ENCODE results near the gene CCDC197.
A peak's percentile ranks its signal among the peaks of the same experiment; 100 is the strongest.

CCDC197 gene

DNA sequence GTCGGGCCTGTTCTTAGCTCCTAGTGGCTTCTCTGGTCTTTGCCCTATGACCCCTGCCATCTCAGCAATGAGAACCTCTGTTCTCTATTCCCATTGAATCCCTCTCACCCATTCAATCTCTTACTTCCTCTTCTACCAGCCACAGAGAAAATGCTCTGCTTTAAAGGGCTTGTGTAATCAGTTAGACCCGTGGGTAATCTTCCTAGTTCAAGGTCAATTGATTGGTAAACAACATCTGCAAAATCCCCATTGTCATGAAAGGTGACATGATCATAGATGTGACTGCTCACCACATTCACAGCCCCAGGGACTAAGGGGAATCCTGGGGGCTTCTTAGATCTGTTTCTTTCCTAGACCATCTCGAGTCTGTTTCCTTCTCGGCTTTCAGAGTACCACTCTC, 7.2 kb upstream of the CCDC197 start:
- POLR2A ChIA-PET = no interaction called here
- CTCF ChIA-PET = no interaction called here
- TF ChIP-seq, protein P1, sequence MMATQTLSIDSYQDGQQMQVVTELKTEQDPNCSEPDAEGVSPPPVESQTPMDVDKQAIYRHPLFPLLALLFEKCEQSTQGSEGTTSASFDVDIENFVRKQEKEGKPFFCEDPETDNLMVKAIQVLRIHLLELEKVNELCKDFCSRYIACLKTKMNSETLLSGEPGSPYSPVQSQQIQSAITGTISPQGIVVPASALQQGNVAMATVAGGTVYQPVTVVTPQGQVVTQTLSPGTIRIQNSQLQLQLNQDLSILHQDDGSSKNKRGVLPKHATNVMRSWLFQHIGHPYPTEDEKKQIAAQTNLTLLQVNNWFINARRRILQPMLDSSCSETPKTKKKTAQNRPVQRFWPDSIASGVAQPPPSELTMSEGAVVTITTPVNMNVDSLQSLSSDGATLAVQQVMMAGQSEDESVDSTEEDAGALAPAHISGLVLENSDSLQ (IDR thresholded peaks at IDR 0.05) = no peak
- TF ChIP-seq LEF1 (IDR thresholded peaks at IDR 0.05; ENCODE audit: borderline replicate concordance) (no peak), FOXM1 (IDR thresholded peaks at IDR 0.05; ENCODE audit: borderline replicate concordance) (no peak), FOXK2 (IDR thresholded peaks at IDR 0.05) (no peak), BHLHE40 (IDR thresholded peaks at IDR 0.05; ENCODE audit: borderline replicate concordance) (no peak), L3MBTL2 (conservative IDR thresholded peaks at IDR 0.05) (no peak), ELF4 (IDR thresholded peaks at IDR 0.05) (no peak), SP1 (IDR thresholded peaks at IDR 0.05) (no peak), ARNT (IDR thresholded peaks at IDR 0.05) (no peak), HDGF (IDR thresholded peaks at IDR 0.05; ENCODE audit: borderline replicate concordance) (no peak), FOXA1 (IDR thresholded peaks at IDR 0.05) (no peak), NFRKB (IDR thresholded peaks at IDR 0.05) (no peak), CTBP1 (IDR thresholded peaks at IDR 0.05; ENCODE audit: borderline replicate concordance) (no peak), TARDBP (IDR thresholded peaks at IDR 0.05) (no peak), SUZ12 (IDR thresholded peaks at IDR 0.05) (no peak), ZNF384 (IDR thresholded peaks at IDR 0.05) (no peak)
- DNase-seq (ENCODE audit: extremely low spot score) = no peak

DNA sequence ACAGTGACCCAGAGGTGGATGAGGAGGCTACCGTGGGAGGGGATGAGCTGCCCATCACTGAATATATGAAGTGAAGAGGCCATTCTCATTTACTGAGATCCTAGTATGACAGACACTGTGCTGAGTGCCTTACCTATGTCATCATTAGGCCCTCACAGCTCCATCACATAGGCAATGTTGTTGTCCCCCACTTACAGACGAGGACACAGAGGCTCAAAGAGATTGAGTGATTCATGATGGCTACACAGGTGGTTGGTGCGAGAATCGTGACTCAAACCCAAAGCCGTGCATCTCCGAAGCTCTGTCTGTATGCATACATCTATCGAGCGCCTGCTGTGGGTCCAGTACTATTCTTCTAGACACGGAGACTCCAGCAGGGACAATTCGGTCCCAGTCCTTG, 5.9 kb upstream of the CCDC197 start:
- POLR2A ChIA-PET = no interaction called here
- TF ChIP-seq ARNT (IDR thresholded peaks at IDR 0.05) (no peak), FOXK2 (IDR thresholded peaks at IDR 0.05) (no peak), BHLHE40 (IDR thresholded peaks at IDR 0.05; ENCODE audit: borderline replicate concordance) (no peak), FOXA1 (IDR thresholded peaks at IDR 0.05) (no peak), SP1 (IDR thresholded peaks at IDR 0.05) (no peak), CTBP1 (IDR thresholded peaks at IDR 0.05; ENCODE audit: borderline replicate concordance) (no peak), FOXM1 (IDR thresholded peaks at IDR 0.05; ENCODE audit: borderline replicate concordance) (no peak), L3MBTL2 (conservative IDR thresholded peaks at IDR 0.05) (no peak), TARDBP (IDR thresholded peaks at IDR 0.05) (no peak), ZNF384 (IDR thresholded peaks at IDR 0.05) (no peak)
- TF ChIP-seq, protein P1 (IDR thresholded peaks at IDR 0.05) = no peak
- CTCF ChIA-PET = interaction anchor here (1.2 to 2.2 kb wide), 2 partner anchors 52 to 141 kb away, joined by 3 to 11 read pairs; no protein-coding TSS in a partner anchor
- DNase-seq (ENCODE audit: extremely low spot score) = no peak

DNA sequence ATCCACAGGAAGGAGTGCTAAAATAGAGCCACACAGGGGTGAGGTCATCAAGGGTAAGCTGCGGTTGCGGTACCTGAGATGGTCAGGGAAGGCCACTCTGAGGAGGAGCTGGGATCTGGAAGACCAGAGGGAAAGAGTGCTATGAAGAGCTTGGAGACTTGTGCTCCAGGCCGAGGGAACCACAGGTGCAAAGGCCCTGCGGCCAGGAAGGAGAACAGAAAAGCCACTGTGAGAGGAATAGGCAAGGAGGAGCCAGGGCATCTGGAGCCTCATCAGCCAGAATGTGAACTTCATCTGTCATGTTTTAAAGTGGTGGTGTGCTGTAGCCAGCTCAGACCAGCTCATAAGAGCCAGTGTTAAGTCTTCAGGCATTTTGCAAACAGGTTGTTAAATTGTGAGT, 5.5 kb upstream of the CCDC197 start:
- DNase-seq (ENCODE audit: extremely low spot score) = no peak
- CTCF ChIA-PET = interaction anchor here (1.1 to 2.2 kb wide), 4 partner anchors 9 to 140 kb away, joined by 3 to 11 read pairs (median 4); no protein-coding TSS in a partner anchor
- POLR2A ChIA-PET = no interaction called here
- TF ChIP-seq ARNT (IDR thresholded peaks at IDR 0.05) = no peak
- TF ChIP-seq FOXA1 (IDR thresholded peaks at IDR 0.05) = no peak
- TF ChIP-seq BHLHE40 (IDR thresholded peaks at IDR 0.05; ENCODE audit: borderline replicate concordance) = no peak
- no peak for TF ChIP-seq HDGF (IDR thresholded peaks at IDR 0.05; ENCODE audit: borderline replicate concordance)
- no peak for TF ChIP-seq L3MBTL2 (conservative IDR thresholded peaks at IDR 0.05)
- TF ChIP-seq FOXM1 (IDR thresholded peaks at IDR 0.05; ENCODE audit: borderline replicate concordance) = no peak
- TF ChIP-seq SP1 (IDR thresholded peaks at IDR 0.05) = no peak
- no peak for TF ChIP-seq TARDBP (IDR thresholded peaks at IDR 0.05)
- no peak for TF ChIP-seq ZNF384 (IDR thresholded peaks at IDR 0.05)
- no peak for TF ChIP-seq NFRKB (IDR thresholded peaks at IDR 0.05)
- TF ChIP-seq ELF4 (IDR thresholded peaks at IDR 0.05) = no peak
- TF ChIP-seq FOXK2 (IDR thresholded peaks at IDR 0.05) = no peak
- TF ChIP-seq, protein P1 (IDR thresholded peaks at IDR 0.05) = no peak
- TF ChIP-seq SUZ12 (IDR thresholded peaks at IDR 0.05) = no peak

DNA sequence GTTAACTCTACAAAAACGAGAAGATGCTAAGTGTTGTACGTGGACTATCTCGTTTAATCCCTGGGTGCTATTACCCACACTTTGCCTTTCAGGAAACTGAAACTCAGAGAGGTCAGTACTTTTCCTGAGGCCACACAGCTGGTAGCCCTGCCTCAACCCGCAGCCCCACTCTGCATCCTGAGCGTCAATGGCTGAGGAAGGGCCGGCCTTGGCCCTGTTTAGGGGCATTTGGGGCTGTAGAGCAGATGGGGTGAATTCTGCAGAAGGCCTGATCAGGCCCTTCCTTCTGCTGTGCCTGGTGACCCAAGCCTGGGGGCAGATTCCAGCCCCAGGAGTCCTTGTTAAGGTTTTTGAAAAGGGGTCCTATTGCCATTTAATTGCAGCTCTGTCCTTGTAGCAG, 3.7 kb upstream of the CCDC197 start:
- CTCF ChIA-PET = interaction anchor here (2.2 kb wide), 1 partner anchor 54 kb away, joined by 11 read pairs; no protein-coding TSS in a partner anchor
- TF ChIP-seq FOXA1 (IDR thresholded peaks at IDR 0.05) (no peak), ARNT (IDR thresholded peaks at IDR 0.05) (no peak), CTBP1 (IDR thresholded peaks at IDR 0.05; ENCODE audit: borderline replicate concordance) (no peak), FOXM1 (IDR thresholded peaks at IDR 0.05; ENCODE audit: borderline replicate concordance) (no peak), HDGF (IDR thresholded peaks at IDR 0.05; ENCODE audit: borderline replicate concordance) (no peak), SP1 (IDR thresholded peaks at IDR 0.05) (no peak), SUZ12 (IDR thresholded peaks at IDR 0.05) (no peak)
- TF ChIP-seq, protein P1 (IDR thresholded peaks at IDR 0.05) = no peak
- POLR2A ChIA-PET = no interaction called here
- no peak for DNase-seq (ENCODE audit: extremely low spot score)

DNA sequence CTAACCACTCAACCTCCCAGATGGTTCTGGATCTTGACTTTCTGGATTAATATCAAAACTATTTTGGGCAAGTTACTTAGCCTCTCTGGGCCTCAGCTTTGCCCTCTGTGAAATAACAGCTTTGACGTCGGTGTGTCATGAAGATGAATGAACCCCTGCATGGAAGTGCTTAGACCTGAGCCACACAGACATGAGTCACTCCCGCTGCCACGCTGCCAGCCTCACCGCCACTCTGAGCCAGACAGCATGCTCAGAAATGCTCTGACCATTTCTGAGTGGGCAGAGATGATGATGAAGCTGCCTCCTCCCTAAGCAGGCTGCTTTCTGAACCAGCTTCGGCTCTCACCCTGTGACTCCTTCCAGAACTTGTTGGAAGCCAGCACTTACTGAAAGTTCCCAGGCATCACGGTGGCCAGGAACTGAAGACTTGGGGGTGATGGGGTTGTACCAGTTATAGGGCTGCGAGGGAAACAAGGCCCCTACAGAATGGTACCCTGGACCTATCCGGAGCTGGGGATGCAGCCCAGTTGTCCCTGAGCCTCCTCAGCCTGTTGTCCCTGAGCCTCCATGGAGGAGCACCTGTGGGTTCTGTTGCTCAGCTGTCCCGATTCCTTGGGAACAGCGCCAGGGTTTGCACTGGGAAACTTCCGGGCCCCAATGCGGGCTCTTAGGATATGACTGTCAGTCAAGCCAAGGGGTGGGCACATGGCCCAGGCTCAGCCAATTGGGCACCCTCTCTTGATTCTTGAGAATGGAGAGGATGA, 2.0 kb upstream of the CCDC197 start:
- CTCF ChIA-PET = interaction anchor here (0.6 to 2.3 kb wide), 3 partner anchors 9 to 59 kb away, joined by 3 to 9 read pairs (median 4); no protein-coding TSS in a partner anchor
- TF ChIP-seq, protein P1 (IDR thresholded peaks at IDR 0.05) = peak; percentile 38; the same call in 1 of the 2 replicates
- TF ChIP-seq HDGF (IDR thresholded peaks at IDR 0.05; ENCODE audit: borderline replicate concordance) (no peak), LEF1 (IDR thresholded peaks at IDR 0.05; ENCODE audit: borderline replicate concordance) (no peak), TARDBP (IDR thresholded peaks at IDR 0.05) (no peak), CTBP1 (IDR thresholded peaks at IDR 0.05; ENCODE audit: borderline replicate concordance) (no peak)
- DNase-seq (ENCODE audit: extremely low spot score) = no peak
- POLR2A ChIA-PET = no interaction called here

All from HEK293T (cell line).